IMR-90 (cell line): ENCODE results near the gene NEDD4L. TPM values are rescaled to one million over a fixed set of nuclear protein-coding genes. Genes with fewer than 3 reads are reported as not detected.

Experiments used
- ATAC-seq: fragments of 200-7000 bp; cut with Tn5 transposase; 2 replicates; pipeline ENCODE4 v1.9.1; 2020; ENCODE audit warnings: low read depth, mild to moderate bottlenecking, moderate library complexity
- BruUV-seq: library from RNA; stranded (reverse); fragments of 400-500 nt; replicated peaks from 2 replicates; lab custom pipeline; 2021; lab: Mats Ljungman, UMichigan
- CTCF ChIA-PET: fragments of 300-600 bp; formaldehyde crosslinking; extraction: SDS; loops from one replicate; lab custom pipeline; 2021; ENCODE audit warnings: antibody characterized with exemption; lab: Yijun Ruan, JAX
- POLR2A ChIA-PET: fragments of 300-600 bp; sonication (Branson Sonifier 250); formaldehyde crosslinking; loops from one replicate; lab custom pipeline; 2022; ENCODE audit warnings: antibody characterized with exemption; ENCODE audit not compliant: unreplicated experiment; lab: Charles Lee
- DNase-seq: peaks from one replicate; pipeline ENCODE4 v3.0.0; 2013
- H2AFZ ChIP-seq: replicated peaks from 2 replicates; pipeline ENCODE3; 2013; ENCODE audit warnings: low read length, mild to moderate bottlenecking; ENCODE audit not compliant: poor library complexity
- H2AK5ac ChIP-seq: 2 replicates; pipeline ENCODE4 v1.6.1; 2013; ENCODE audit warnings: low read depth, low read length, inconsistent platforms
- H2AK9ac ChIP-seq: replicated peaks from 2 replicates; pipeline ENCODE3; 2013; ENCODE audit warnings: mild to moderate bottlenecking, low read depth, low read length, moderate library complexity; ENCODE audit not compliant: poor library complexity
- H2BK120ac ChIP-seq: 2 replicates; pipeline ENCODE4 v1.6.1; 2013; ENCODE audit warnings: low read depth, low read length, inconsistent platforms
- H2BK15ac ChIP-seq: 3 replicates; pipeline ENCODE4 v1.6.1; 2013; ENCODE audit warnings: low read depth, low read length, inconsistent platforms
- H2BK20ac ChIP-seq: 2 replicates; pipeline ENCODE4 v1.6.1; 2013; ENCODE audit warnings: low read depth, mild to moderate bottlenecking, inconsistent platforms, low read length, moderate library complexity
- H2BK5ac ChIP-seq: 2 replicates; pipeline ENCODE4 v1.6.1; 2013; ENCODE audit warnings: mild to moderate bottlenecking, low read depth, low read length, inconsistent platforms; ENCODE audit not compliant: poor library complexity, severe bottlenecking
- H3K14ac ChIP-seq: replicated peaks from 2 replicates; pipeline ENCODE4 v1.6.1; 2013; ENCODE audit warnings: low read depth, low read length, inconsistent platforms
- H3K18ac ChIP-seq: 2 replicates; pipeline ENCODE4 v1.6.1; 2013; ENCODE audit warnings: low read depth, low read length, control low read depth
- H3K23ac ChIP-seq: 2 replicates; pipeline ENCODE4 v1.6.1; 2013; ENCODE audit warnings: low read depth, low read length, inconsistent platforms
- H3K27ac ChIP-seq: 2 replicates; pipeline ENCODE4 v1.5.1; 2013; ENCODE audit warnings: mild to moderate bottlenecking, control low read depth, low read length; ENCODE audit not compliant: insufficient read depth
- H3K27me3 ChIP-seq: 2 replicates; pipeline ENCODE4 v1.6.1; 2013; ENCODE audit warnings: low read length; ENCODE audit not compliant: control insufficient read depth, insufficient read depth
- H3K36me3 ChIP-seq: 2 replicates; pipeline ENCODE4 v1.6.1; 2013; ENCODE audit warnings: low read length, mixed read lengths; ENCODE audit not compliant: control insufficient read depth, insufficient read depth
- H3K4ac ChIP-seq: 2 replicates; pipeline ENCODE4 v1.6.1; 2013; ENCODE audit warnings: low read depth, low read length, inconsistent platforms
- H3K4me1 ChIP-seq: 2 replicates; pipeline ENCODE4 v1.6.1; 2013; ENCODE audit warnings: low read length, mixed read lengths; ENCODE audit not compliant: control insufficient read depth, insufficient read depth
- H3K4me2 ChIP-seq: 2 replicates; pipeline ENCODE4 v1.6.1; 2013; ENCODE audit warnings: low read depth, mild to moderate bottlenecking, control low read depth, low read length, moderate library complexity
- H3K4me3 ChIP-seq: 2 replicates; pipeline ENCODE4 v1.5.1; 2013; ENCODE audit warnings: low read depth, mild to moderate bottlenecking, control low read depth, low read length, moderate library complexity; ENCODE audit not compliant: insufficient read depth
- H3K56ac ChIP-seq: 2 replicates; pipeline ENCODE4 v1.6.1; 2013; ENCODE audit warnings: low read length, inconsistent platforms; ENCODE audit not compliant: insufficient read depth; ENCODE audit errors: extremely low read depth
- H3K79me1 ChIP-seq, 2 experiments: 2 replicates each; pipeline ENCODE4 v1.6.1; 2013; ENCODE audit warnings: low read length in 2 of 2, inconsistent platforms in 1 of 2, low read depth in 1 of 2
- H3K9ac ChIP-seq: 2 replicates; pipeline ENCODE4 v1.6.1; 2013; ENCODE audit warnings: low read depth, low read length, control low read depth
- H3K9me1 ChIP-seq: 2 replicates; pipeline ENCODE4 v1.6.1; 2013; ENCODE audit warnings: low read length, inconsistent platforms; ENCODE audit not compliant: insufficient read depth
- H3K9me3 ChIP-seq: 2 replicates; pipeline ENCODE4 v1.6.1; 2013; ENCODE audit warnings: low read length; ENCODE audit not compliant: control insufficient read depth, insufficient read depth
- H4K20me1 ChIP-seq: 2 replicates; pipeline ENCODE4 v1.6.1; 2013; ENCODE audit warnings: low read length, inconsistent platforms; ENCODE audit not compliant: insufficient read depth
- H4K5ac ChIP-seq: 2 replicates; pipeline ENCODE4 v1.6.1; 2013; ENCODE audit warnings: mild to moderate bottlenecking, low read depth, low read length, control low read depth
- H4K8ac ChIP-seq, 2 experiments: 2 replicates each; pipeline ENCODE4 v1.6.1; 2013; ENCODE audit warnings: low read depth in 2 of 2, low read length in 2 of 2, control low read depth in 1 of 2, inconsistent platforms in 1 of 2
- H4K91ac ChIP-seq: 2 replicates; pipeline ENCODE4 v1.6.1; 2013; ENCODE audit warnings: low read depth, low read length, inconsistent platforms; ENCODE audit not compliant: insufficient read depth
- BHLHE40 ChIP-seq: fragments of 150-350 bp; IDR thresholded peaks from 2 replicates; pipeline ENCODE4 v1.6.1; 2016; ENCODE audit warnings: mild to moderate bottlenecking, low read depth, low read length
- CHD1 ChIP-seq: IDR thresholded peaks from 2 replicates; pipeline ENCODE4 v1.6.1; 2012; ENCODE audit warnings: low read depth, low read length, improper control_type of control experiment
- FOS ChIP-seq: fragments of 150-350 bp; IDR thresholded peaks from 2 replicates; pipeline ENCODE4 v1.6.1; 2016; ENCODE audit warnings: low read depth, low read length
- MAFK ChIP-seq: IDR thresholded peaks from 2 replicates; pipeline ENCODE4 v1.6.1; 2012; ENCODE audit warnings: low read depth, low read length, improper control_type of control experiment
- MAZ ChIP-seq: IDR thresholded peaks from 2 replicates; pipeline ENCODE4 v1.6.1; 2012; ENCODE audit warnings: low read depth, mild to moderate bottlenecking, low read length, improper control_type of control experiment, moderate library complexity, borderline replicate concordance
- NFE2L2 ChIP-seq: fragments of 150-350 bp; IDR thresholded peaks from 2 replicates; pipeline ENCODE4 v1.6.1; 2016; ENCODE audit warnings: low read depth, mild to moderate bottlenecking, low read length
- POLR2A ChIP-seq: IDR thresholded peaks from 2 replicates; pipeline ENCODE4 v1.6.1; 2012; ENCODE audit warnings: mild to moderate bottlenecking, low read depth, low read length
- SMC3 ChIP-seq: fragments of 150-350 bp; IDR thresholded peaks from 2 replicates; pipeline ENCODE4 v1.6.1; 2016; ENCODE audit warnings: low read depth, mild to moderate bottlenecking, antibody characterized with exemption, low read length, moderate library complexity
- WGBS, 2 experiments: methylation state at CpG; one replicate each; pipeline versions ENCODE4 v1.1.5 to v1.1.7; 2013; ENCODE audit warnings: missing lambda C conversion rate in 2 of 2; ENCODE audit not compliant: insufficient read length in 1 of 2; ENCODE audit errors: extremely low coverage in 2 of 2; 5-methylcytosine and 5-hydroxymethylcytosine counted together
- dilution Hi-C: fragments of 300-500 bp; cut with HindIII; formaldehyde crosslinking; loops from one replicate; pipeline ENCODE4 v1.14.3; 2018; ENCODE audit warnings: low sequenced_read_pairs; ENCODE audit not compliant: unreplicated experiment
- in situ Hi-C: fragments of 300-500 bp; cut with MboI; formaldehyde crosslinking; loops from 3 replicates; pipeline ENCODE4 v1.14.3; 2019; ENCODE audit warnings: low sequenced_read_pairs, inconsistent platforms, mixed read lengths
- intact Hi-C: fragments of 100-400 bp; cut with micrococcal nuclease; formaldehyde crosslinking; loops from 2 replicates; pipeline ENCODE4 v1.10.0; 2022
- polyA plus RNA-seq, 3 experiments: library from polyadenylated mRNA; depleted of rRNA; stranded (reverse); fragments of >200 nt; gene quantifications; 2 replicates each; pipeline ENCODE4 v1.2.3, GENCODE V29; 2012; ENCODE audit warnings: low replicate concordance in 1 of 3
- total RNA-seq: library from RNA; depleted of rRNA; stranded (reverse); fragments of >200 nt; gene quantifications from 2 replicates; pipeline ENCODE4 v1.2.3, GENCODE V29; 2012
- TF ChIP-seq, protein P1 (sequence below): fragments of 150-350 bp; IDR thresholded peaks from 2 replicates; pipeline ENCODE4 v1.6.1; 2016; ENCODE audit warnings: low read depth, mild to moderate bottlenecking, low read length, moderate library complexity, borderline replicate concordance
- TF ChIP-seq, protein P2 (sequence below): conservative IDR thresholded peaks from 2 replicates; pipeline ENCODE4 v1.5.1; 2012; ENCODE audit warnings: mild to moderate bottlenecking, low read depth, low read length, improper control_type of control experiment
- TF ChIP-seq, protein P3 (sequence below): fragments of 150-350 bp; IDR thresholded peaks from 2 replicates; pipeline ENCODE4 v1.6.1; 2017; ENCODE audit warnings: mild to moderate bottlenecking, antibody characterized with exemption, low read length, low read depth

The NEDD4L gene
- total and polyA plus RNA-seq, 2 of the 4 experiments (the other 2 are of a cell fraction) = 10.0 to 10.9 TPM

DNA sequence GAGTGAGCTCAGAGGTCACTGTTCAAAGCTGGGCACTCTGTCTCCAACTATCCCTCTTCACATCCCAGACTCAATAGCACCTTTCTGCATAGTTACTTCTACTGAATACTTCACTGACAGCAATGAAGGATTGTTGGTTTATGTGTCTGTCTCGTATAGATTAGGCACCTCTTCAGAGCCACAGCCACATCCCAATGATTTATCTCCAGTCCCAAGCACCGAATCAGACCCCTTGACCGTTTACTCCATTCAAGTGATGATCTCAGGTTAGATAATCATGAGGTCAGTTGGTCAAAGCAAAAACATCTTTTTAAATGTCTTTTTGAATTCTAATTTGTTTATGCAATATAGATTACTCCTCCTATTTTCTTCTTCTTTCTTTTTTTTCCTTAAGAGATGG, 14.7 kb downstream of the NEDD4L start:
- ChIA-PET POLR2A (no interaction called here), CTCF (no interaction called here)
- no peak overlapping the region for H3K4me2 ChIP-seq
- H4K8ac ChIP-seq = no peak overlapping the region
- H3K56ac ChIP-seq = no peak overlapping the region
- H2AK9ac ChIP-seq = no peak overlapping the region
- no peak overlapping the region for H4K5ac ChIP-seq
- H3K23ac ChIP-seq = no peak overlapping the region
- H3K4me1 ChIP-seq = peaks cover 11% of the 10 kb centered on the region
- dilution Hi-C loops (no loop called here), intact Hi-C loops (no loop called here), in situ Hi-C loops (no loop called here)
- H3K9me3 ChIP-seq = no peaks in the 10 kb centered on the region
- no peak overlapping the region for H2BK15ac ChIP-seq
- no TSS peak for BruUV-seq
- ATAC-seq (no peak), DNase-seq (peak; percentile 42)
- H3K4ac ChIP-seq = no peak overlapping the region
- whole genome bisulfite sequencing, 2 experiments = no CpG with 5 or more reads among the region's 3 CpGs
- H3K36me3 ChIP-seq = no peaks in the 10 kb centered on the region
- no peaks in the 10 kb centered on the region; the same call in 1 of the 2 replicates for H3K9me1 ChIP-seq
- no peak overlapping the region for H2AK5ac ChIP-seq
- H3K18ac ChIP-seq = no peak overlapping the region
- no peak overlapping the region for H2BK120ac ChIP-seq
- H4K91ac ChIP-seq = no peak overlapping the region
- no peaks in the 10 kb centered on the region for H3K27me3 ChIP-seq
- no peak overlapping the region for H3K27ac ChIP-seq
- no peak for TF ChIP-seq SMC3
- TF ChIP-seq FOS = no peak
- TF ChIP-seq, protein P1, sequence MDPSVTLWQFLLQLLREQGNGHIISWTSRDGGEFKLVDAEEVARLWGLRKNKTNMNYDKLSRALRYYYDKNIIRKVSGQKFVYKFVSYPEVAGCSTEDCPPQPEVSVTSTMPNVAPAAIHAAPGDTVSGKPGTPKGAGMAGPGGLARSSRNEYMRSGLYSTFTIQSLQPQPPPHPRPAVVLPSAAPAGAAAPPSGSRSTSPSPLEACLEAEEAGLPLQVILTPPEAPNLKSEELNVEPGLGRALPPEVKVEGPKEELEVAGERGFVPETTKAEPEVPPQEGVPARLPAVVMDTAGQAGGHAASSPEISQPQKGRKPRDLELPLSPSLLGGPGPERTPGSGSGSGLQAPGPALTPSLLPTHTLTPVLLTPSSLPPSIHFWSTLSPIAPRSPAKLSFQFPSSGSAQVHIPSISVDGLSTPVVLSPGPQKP = no peak
- TF ChIP-seq CHD1 = no peak
- no peak for TF ChIP-seq MAFK
- TF ChIP-seq, protein P2, sequence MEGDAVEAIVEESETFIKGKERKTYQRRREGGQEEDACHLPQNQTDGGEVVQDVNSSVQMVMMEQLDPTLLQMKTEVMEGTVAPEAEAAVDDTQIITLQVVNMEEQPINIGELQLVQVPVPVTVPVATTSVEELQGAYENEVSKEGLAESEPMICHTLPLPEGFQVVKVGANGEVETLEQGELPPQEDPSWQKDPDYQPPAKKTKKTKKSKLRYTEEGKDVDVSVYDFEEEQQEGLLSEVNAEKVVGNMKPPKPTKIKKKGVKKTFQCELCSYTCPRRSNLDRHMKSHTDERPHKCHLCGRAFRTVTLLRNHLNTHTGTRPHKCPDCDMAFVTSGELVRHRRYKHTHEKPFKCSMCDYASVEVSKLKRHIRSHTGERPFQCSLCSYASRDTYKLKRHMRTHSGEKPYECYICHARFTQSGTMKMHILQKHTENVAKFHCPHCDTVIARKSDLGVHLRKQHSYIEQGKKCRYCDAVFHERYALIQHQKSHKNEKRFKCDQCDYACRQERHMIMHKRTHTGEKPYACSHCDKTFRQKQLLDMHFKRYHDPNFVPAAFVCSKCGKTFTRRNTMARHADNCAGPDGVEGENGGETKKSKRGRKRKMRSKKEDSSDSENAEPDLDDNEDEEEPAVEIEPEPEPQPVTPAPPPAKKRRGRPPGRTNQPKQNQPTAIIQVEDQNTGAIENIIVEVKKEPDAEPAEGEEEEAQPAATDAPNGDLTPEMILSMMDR = no peak
- no peak for TF ChIP-seq BHLHE40
- TF ChIP-seq POLR2A = no peak
- TF ChIP-seq NFE2L2 = no peak
- TF ChIP-seq, protein P3, sequence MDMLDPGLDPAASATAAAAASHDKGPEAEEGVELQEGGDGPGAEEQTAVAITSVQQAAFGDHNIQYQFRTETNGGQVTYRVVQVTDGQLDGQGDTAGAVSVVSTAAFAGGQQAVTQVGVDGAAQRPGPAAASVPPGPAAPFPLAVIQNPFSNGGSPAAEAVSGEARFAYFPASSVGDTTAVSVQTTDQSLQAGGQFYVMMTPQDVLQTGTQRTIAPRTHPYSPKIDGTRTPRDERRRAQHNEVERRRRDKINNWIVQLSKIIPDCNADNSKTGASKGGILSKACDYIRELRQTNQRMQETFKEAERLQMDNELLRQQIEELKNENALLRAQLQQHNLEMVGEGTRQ = no peak
- no peak for TF ChIP-seq MAZ
- no peak overlapping the region for H3K4me3 ChIP-seq
- no peaks in the 10 kb centered on the region for H4K20me1 ChIP-seq
- H2BK20ac ChIP-seq = no peak overlapping the region
- no peak overlapping the region for H2BK5ac ChIP-seq
- no peak overlapping the region for H3K14ac ChIP-seq
- H3K79me1 ChIP-seq = peaks cover 9 to 24% of the 10 kb centered on the region in 2 experiments; a peak in 3 of 4 replicates
- no peak overlapping the region for H3K9ac ChIP-seq
- no peak overlapping the region for H2AFZ ChIP-seq
